ENCODE results near the gene CDC42EP3.
A peak's percentile ranks its signal among the peaks of the same experiment; 100 is the strongest.

The CDC42EP3 gene

GRCh38 chr2:37633845-37634244 lies 37.6 kb downstream of the CDC42EP3 start:
- DNase-seq: no peak

- no peak for DNase-seq
Measured at GRCh38 chr2:37633234-37633633, 38.2 kb downstream of the CDC42EP3 start.

- DNase-seq: no peak
Measured at GRCh38 chr2:37632310-37632709, 39.1 kb downstream of the CDC42EP3 start.

GRCh38 chr2:37631698-37632097 lies 39.7 kb downstream of the CDC42EP3 start:
- DNase-seq: peak; percentile 80

- DNase-seq: peak; percentile 91
Measured at GRCh38 chr2:37631292-37631691, 40.1 kb downstream of the CDC42EP3 start.

GRCh38 chr2:37630776-37631175 lies 40.7 kb downstream of the CDC42EP3 start:
- DNase-seq: no peak

GRCh38 chr2:37630301-37630700 lies 41.1 kb downstream of the CDC42EP3 start:
- DNase-seq: no peak

GRCh38 chr2:37629529-37629928 lies 41.9 kb downstream of the CDC42EP3 start:
- no peak for DNase-seq

GRCh38 chr2:37627710-37628109 lies 43.7 kb downstream of the CDC42EP3 start:
- no peak for DNase-seq

- peak; percentile 54 for DNase-seq
Measured at GRCh38 chr2:37625796-37626571, 45.5 kb downstream of the CDC42EP3 start.

GRCh38 chr2:37625156-37625555 lies 46.3 kb downstream of the CDC42EP3 start:
- DNase-seq: no peak

- DNase-seq: peak; percentile 77
Measured at GRCh38 chr2:37623971-37624900, 47.2 kb downstream of the CDC42EP3 start.

GRCh38 chr2:37623406-37623805 lies 48.0 kb downstream of the CDC42EP3 start:
- DNase-seq: no peak

- DNase-seq: no peak
Measured at GRCh38 chr2:37622450-37623100, 48.9 kb downstream of the CDC42EP3 start.

GRCh38 chr2:37621199-37621598 lies 50.2 kb downstream of the CDC42EP3 start:
- DNase-seq: no peak

- DNase-seq: no peak
Measured at GRCh38 chr2:37619959-37620300, 51.5 kb downstream of the CDC42EP3 start.

- DNase-seq: no peak
Measured at GRCh38 chr2:37619230-37619958, 52.0 kb downstream of the CDC42EP3 start.

- DNase-seq: no peak
Measured at GRCh38 chr2:37618326-37618725, 53.1 kb downstream of the CDC42EP3 start.

- DNase-seq: no peak
Measured at GRCh38 chr2:37617119-37617892, 54.1 kb downstream of the CDC42EP3 start.

GRCh38 chr2:37616677-37617005 lies 54.8 kb downstream of the CDC42EP3 start:
- no peak for DNase-seq

- no peak for DNase-seq
Measured at GRCh38 chr2:37615804-37616676, 55.4 kb downstream of the CDC42EP3 start.
